ENCODE data around the gene RBM19.

GRCh38 chr12:113914806-113915205 is 51.3 kb downstream of the RBM19 start:
- TF ChIP-seq KDM1A (IDR thresholded peaks at IDR 0.05; ENCODE audit: low read depth), result no peak
- no peak for TF ChIP-seq CEBPB (IDR thresholded peaks at IDR 0.05)

Measured in A549 (cell line).